GM12891 (cell line): ENCODE data around the gene SRSF9.

Experiments
- POLR2A ChIP-seq: IDR thresholded peaks from 2 replicates; pipeline ENCODE4 v1.6.1; 2011; ENCODE audit warnings: low read depth, low read length, control low read depth
- POLR2AphosphoS5 ChIP-seq: IDR thresholded peaks from 2 replicates; pipeline ENCODE4 v1.6.1; 2011; ENCODE audit warnings: low read depth, low read length, control low read depth
- TAF1 ChIP-seq: IDR thresholded peaks from 2 replicates; pipeline ENCODE4 v1.6.1; 2011; ENCODE audit warnings: low read depth, low read length, control low read depth

DNA sequence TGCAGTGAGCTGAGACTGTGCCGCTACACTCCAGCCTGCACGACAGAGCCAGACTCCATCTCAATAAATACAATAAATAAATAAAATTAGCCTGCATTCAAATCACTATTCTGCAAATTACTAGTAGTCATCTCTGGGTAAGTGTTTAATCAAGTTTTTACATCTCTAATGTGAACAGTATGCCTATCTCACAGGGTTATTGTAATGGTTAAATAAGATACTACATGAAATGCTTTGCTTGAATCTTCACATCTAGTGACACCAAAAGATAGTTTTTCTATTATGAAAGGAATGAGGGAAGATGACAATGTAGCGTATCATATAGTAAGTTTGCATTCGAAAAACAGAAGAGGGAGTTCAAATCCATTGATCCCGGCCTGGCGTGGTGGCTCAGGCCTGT is 2.1 kb downstream of the SRSF9 start:
- no peak for TF ChIP-seq POLR2A
- no peak for TF ChIP-seq POLR2AphosphoS5
- no peak for TF ChIP-seq TAF1
